GM19035 (cell line): ENCODE measurements around the gene SP6.

Experiments used
- ATAC-seq: cut with Tn5 transposase; IDR thresholded peaks from one replicate; pipeline ENCODE4 v1.9.1; 2021; ENCODE audit not compliant: unreplicated experiment

The SP6 gene

GRCh38 chr17:47857551-47858455 lies 6.8 kb upstream of the SP6 start:
- no peak for ATAC-seq

GRCh38 chr17:47856830-47857229 lies 5.9 kb upstream of the SP6 start:
- no peak for ATAC-seq

- no peak for ATAC-seq
Observed at GRCh38 chr17:47855737-47856136, 4.8 kb upstream of the SP6 start.

- no peak for ATAC-seq
Observed at GRCh38 chr17:47853616-47854015, 2.7 kb upstream of the SP6 start.

GRCh38 chr17:47852113-47852949 lies 1.4 kb upstream of the SP6 start:
- no peak for ATAC-seq

GRCh38 chr17:47851764-47852112 lies 775 bp upstream of the SP6 start:
- no peak for ATAC-seq

- ATAC-seq = no peak
Observed at GRCh38 chr17:47850373-47850691, 631 bp downstream of the SP6 start.

- ATAC-seq = no peak
Observed at GRCh38 chr17:47848198-47848513, 2.8 kb downstream of the SP6 start.

GRCh38 chr17:47847341-47848197 lies 3.4 kb downstream of the SP6 start:
- no peak for ATAC-seq

- no peak for ATAC-seq
Observed at GRCh38 chr17:47846716-47847340, 4.1 kb downstream of the SP6 start.

GRCh38 chr17:47845716-47846075 lies 5.3 kb downstream of the SP6 start:
- no peak for ATAC-seq

- no peak for ATAC-seq
Observed at GRCh38 chr17:47844814-47845715, 5.9 kb downstream of the SP6 start.

GRCh38 chr17:47844227-47844626 lies 6.7 kb downstream of the SP6 start:
- no peak for ATAC-seq

GRCh38 chr17:47843391-47843730 lies 7.6 kb downstream of the SP6 start:
- ATAC-seq = no peak

- no peak for ATAC-seq
Observed at GRCh38 chr17:47841488-47842291, 9.3 kb downstream of the SP6 start.

GRCh38 chr17:47840742-47841487 lies 10.0 kb downstream of the SP6 start, which contains the start of gene SCRN2:
SCRN2 (minus strand) TSS chr17:47841273; CDS start chr17:47840843, 430 bp downstream.
- ATAC-seq = peak; percentile 79

- ATAC-seq = no peak
Observed at GRCh38 chr17:47840001-47840741, 10.8 kb downstream of the SP6 start.

- ATAC-seq = no peak
Observed at GRCh38 chr17:47839071-47839470, 11.9 kb downstream of the SP6 start.
